Measurements from ENCODE around the gene WNT1.

DNA sequence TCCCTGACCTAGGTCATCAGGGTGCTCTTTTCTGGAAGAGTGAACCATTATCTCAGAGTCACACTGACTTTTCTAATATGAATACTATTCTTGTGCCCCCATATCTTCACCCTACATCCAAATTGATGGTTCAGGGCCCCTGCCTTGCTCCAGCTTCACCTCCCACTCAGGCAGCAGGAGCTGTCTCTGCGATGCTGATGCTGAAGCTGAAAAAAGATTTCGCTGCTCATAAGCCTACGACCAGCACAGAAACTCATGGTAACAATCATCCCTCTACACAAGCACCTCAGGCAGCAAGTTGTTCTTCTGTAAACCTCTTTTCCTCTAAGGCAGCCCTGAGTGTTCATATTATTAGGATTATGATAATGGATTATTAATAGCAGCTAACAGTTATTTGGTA, 24.1 kb upstream of the WNT1 start:
- no peak for TF ChIP-seq POLR2A (IDR thresholded peaks at IDR 0.05)
- TF ChIP-seq, protein P1, sequence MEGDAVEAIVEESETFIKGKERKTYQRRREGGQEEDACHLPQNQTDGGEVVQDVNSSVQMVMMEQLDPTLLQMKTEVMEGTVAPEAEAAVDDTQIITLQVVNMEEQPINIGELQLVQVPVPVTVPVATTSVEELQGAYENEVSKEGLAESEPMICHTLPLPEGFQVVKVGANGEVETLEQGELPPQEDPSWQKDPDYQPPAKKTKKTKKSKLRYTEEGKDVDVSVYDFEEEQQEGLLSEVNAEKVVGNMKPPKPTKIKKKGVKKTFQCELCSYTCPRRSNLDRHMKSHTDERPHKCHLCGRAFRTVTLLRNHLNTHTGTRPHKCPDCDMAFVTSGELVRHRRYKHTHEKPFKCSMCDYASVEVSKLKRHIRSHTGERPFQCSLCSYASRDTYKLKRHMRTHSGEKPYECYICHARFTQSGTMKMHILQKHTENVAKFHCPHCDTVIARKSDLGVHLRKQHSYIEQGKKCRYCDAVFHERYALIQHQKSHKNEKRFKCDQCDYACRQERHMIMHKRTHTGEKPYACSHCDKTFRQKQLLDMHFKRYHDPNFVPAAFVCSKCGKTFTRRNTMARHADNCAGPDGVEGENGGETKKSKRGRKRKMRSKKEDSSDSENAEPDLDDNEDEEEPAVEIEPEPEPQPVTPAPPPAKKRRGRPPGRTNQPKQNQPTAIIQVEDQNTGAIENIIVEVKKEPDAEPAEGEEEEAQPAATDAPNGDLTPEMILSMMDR (IDR thresholded peaks at IDR 0.05), result no peak
